Erythroblast (primary cell): Measurements from ENCODE around the gene ACMSD.
"Not testable (repeated sequence)": the region's sequence is repeated elsewhere in the genome, so short reads cannot be mapped to it uniquely, and the experiment has no call there.

Experiments
- GATA1 ChIP-seq: IDR thresholded peaks from 2 replicates; pipeline ENCODE4 v1.6.1; 2011; ENCODE audit warnings: low read depth, mild to moderate bottlenecking, control low read depth, low read length, moderate library complexity
- POLR2A ChIP-seq: IDR thresholded peaks from 2 replicates; pipeline ENCODE4 v1.6.1; 2011; ENCODE audit warnings: mild to moderate bottlenecking, low read length

GRCh38 chr2:134903701-134904100 lies 65.3 kb downstream of the ACMSD start:
- TF ChIP-seq POLR2A, GATA1: not testable (repeated sequence)
